Measurements from ENCODE around the gene RBL2. TPM values are rescaled to one million over a fixed set of nuclear protein-coding genes. Genes with fewer than 3 reads are reported as not detected.

The RBL2 gene
- total and polyA plus RNA-seq, 2 of the 13 experiments (the other 11 are each of a cell fraction or from before 2014, with no cell fraction given): 41.2 to 60.9 TPM

GRCh38 chr16:53503270-53503923, 69.1 kb downstream of the RBL2 start (continued):
- TF ChIP-seq, protein P1, sequence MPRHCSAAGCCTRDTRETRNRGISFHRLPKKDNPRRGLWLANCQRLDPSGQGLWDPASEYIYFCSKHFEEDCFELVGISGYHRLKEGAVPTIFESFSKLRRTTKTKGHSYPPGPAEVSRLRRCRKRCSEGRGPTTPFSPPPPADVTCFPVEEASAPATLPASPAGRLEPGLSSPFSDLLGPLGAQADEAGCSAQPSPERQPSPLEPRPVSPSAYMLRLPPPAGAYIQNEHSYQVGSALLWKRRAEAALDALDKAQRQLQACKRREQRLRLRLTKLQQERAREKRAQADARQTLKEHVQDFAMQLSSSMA (CRISPR knock-in tag; IDR thresholded peaks at IDR 0.05): peak; percentile 71; the same call in 1 of the 2 replicates
- TF ChIP-seq MIER2 (CRISPR knock-in tag; IDR thresholded peaks at IDR 0.05): peak; percentile 67
- TF ChIP-seq HNRNPLL (IDR thresholded peaks at IDR 0.05; ENCODE audit: low read depth, low read length, poor library complexity, severe bottlenecking): peak; percentile 98
- TF ChIP-seq ATF7-NPFF (CRISPR knock-in tag; IDR thresholded peaks at IDR 0.05; ENCODE audit: low read depth): peak; percentile 7; the same call in 1 of the 2 replicates
- 0 out of 2 replicates have a peak, but pooled peaks have one; percentile 26 for TF ChIP-seq NFKB2 (CRISPR knock-in tag; IDR thresholded peaks at IDR 0.05; ENCODE audit: borderline replicate concordance)
- peak; percentile 80 for TF ChIP-seq IKZF4 (CRISPR knock-in tag; IDR thresholded peaks at IDR 0.05; ENCODE audit: borderline replicate concordance, low read depth, not compliant biosample characterization)
- peak; percentile 79 for TF ChIP-seq RNF2 (conservative IDR thresholded peaks at IDR 0.05; ENCODE audit: low read depth)
- 0 out of 2 replicates have a peak, but pooled peaks have one; percentile 55 for TF ChIP-seq ZNF264 (CRISPR knock-in tag; IDR thresholded peaks at IDR 0.05)
- TF ChIP-seq GATAD1 (CRISPR knock-in tag; IDR thresholded peaks at IDR 0.05): peak; percentile 79
- TF ChIP-seq, protein P2, sequence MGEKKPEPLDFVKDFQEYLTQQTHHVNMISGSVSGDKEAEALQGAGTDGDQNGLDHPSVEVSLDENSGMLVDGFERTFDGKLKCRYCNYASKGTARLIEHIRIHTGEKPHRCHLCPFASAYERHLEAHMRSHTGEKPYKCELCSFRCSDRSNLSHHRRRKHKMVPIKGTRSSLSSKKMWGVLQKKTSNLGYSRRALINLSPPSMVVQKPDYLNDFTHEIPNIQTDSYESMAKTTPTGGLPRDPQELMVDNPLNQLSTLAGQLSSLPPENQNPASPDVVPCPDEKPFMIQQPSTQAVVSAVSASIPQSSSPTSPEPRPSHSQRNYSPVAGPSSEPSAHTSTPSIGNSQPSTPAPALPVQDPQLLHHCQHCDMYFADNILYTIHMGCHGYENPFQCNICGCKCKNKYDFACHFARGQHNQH (CRISPR knock-in tag; IDR thresholded peaks at IDR 0.05): peak; percentile 82
- peak; percentile 80 for TF ChIP-seq TEAD3 (CRISPR knock-in tag; optimal IDR thresholded peaks at IDR 0.05; ENCODE audit: borderline replicate concordance)
- peak; percentile 95; the same call in 1 of the 2 replicates for TF ChIP-seq ZNF614 (CRISPR knock-in tag; IDR thresholded peaks at IDR 0.05; ENCODE audit: borderline replicate concordance)
- TF ChIP-seq, protein P3, sequence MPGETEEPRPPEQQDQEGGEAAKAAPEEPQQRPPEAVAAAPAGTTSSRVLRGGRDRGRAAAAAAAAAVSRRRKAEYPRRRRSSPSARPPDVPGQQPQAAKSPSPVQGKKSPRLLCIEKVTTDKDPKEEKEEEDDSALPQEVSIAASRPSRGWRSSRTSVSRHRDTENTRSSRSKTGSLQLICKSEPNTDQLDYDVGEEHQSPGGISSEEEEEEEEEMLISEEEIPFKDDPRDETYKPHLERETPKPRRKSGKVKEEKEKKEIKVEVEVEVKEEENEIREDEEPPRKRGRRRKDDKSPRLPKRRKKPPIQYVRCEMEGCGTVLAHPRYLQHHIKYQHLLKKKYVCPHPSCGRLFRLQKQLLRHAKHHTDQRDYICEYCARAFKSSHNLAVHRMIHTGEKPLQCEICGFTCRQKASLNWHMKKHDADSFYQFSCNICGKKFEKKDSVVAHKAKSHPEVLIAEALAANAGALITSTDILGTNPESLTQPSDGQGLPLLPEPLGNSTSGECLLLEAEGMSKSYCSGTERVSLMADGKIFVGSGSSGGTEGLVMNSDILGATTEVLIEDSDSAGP (CRISPR knock-in tag; IDR thresholded peaks at IDR 0.05; ENCODE audit: borderline replicate concordance): peak; percentile 87
- TF ChIP-seq ZNF746 (CRISPR knock-in tag; IDR thresholded peaks at IDR 0.05): peak; percentile 84; the same call in 1 of the 2 replicates
- TF ChIP-seq ZNF766 (CRISPR knock-in tag; IDR thresholded peaks at IDR 0.05; ENCODE audit: borderline replicate concordance): peak; percentile 100
- TF ChIP-seq KLF15 (CRISPR knock-in tag; IDR thresholded peaks at IDR 0.05; ENCODE audit: borderline replicate concordance): peak; percentile 91
- peak; percentile 78 for TF ChIP-seq ZNF605 (CRISPR knock-in tag; IDR thresholded peaks at IDR 0.05)
- TF ChIP-seq AGO1 (IDR thresholded peaks at IDR 0.05; ENCODE audit: low read depth, low read length, poor library complexity, severe bottlenecking): peak; percentile 56
- TF ChIP-seq ZNF850 (CRISPR knock-in tag; conservative IDR thresholded peaks at IDR 0.05): no peak
- TF ChIP-seq ZBTB25 (CRISPR knock-in tag; IDR thresholded peaks at IDR 0.05): peak; percentile 77; the same call in 1 of the 2 replicates
- TF ChIP-seq ZNF768 (CRISPR knock-in tag; IDR thresholded peaks at IDR 0.05): peak; percentile 81; the same call in 1 of the 2 replicates
- TF ChIP-seq BCL6 (CRISPR knock-in tag; IDR thresholded peaks at IDR 0.05): peak; percentile 71
- peak; percentile 87 for TF ChIP-seq XRCC5 (optimal IDR thresholded peaks at IDR 0.05; ENCODE audit: low read length)
- TF ChIP-seq TRIM22 (IDR thresholded peaks at IDR 0.05): no peak

All from HepG2 (cell line).